WTC11 (cell line): ENCODE measurements around the gene WDR83. TPM values are rescaled to one million over a fixed set of nuclear protein-coding genes. Genes with fewer than 3 reads are reported as not detected.

Source experiments
- ATAC-seq: fragments of 200-7000 bp; cut with Tn5 transposase; 2 replicates; pipeline ENCODE4 v1.10.0; 2021; ENCODE audit warnings: mild to moderate bottlenecking, moderate library complexity
- CTCF ChIA-PET: fragments of 300-600 bp; sonication (Branson Sonifier 250); formaldehyde crosslinking; loops from one replicate; lab custom pipeline; 2021; ENCODE audit warnings: antibody characterized with exemption; lab: Charles Lee
- POLR2A ChIA-PET: fragments of 350-600 bp; sonication (Branson Sonifier 250); formaldehyde crosslinking; loops from one replicate; lab custom pipeline; 2021; ENCODE audit warnings: antibody characterized with exemption; lab: Charles Lee
- DNase-seq: peaks from one replicate; pipeline ENCODE4 v3.0.0; 2021; ENCODE audit warnings: low spot score
- H3K27ac Mint-ChIP-seq: 2 replicates; pipeline ENCODE4 v1.8.0; 2021; ENCODE audit warnings: mixed read lengths
- H3K27me3 Mint-ChIP-seq: 2 replicates; pipeline ENCODE4 v1.8.0; 2021; ENCODE audit warnings: low read depth, mild to moderate bottlenecking, moderate library complexity, mixed read lengths
- H3K36me3 Mint-ChIP-seq: 2 replicates; pipeline ENCODE4 v1.8.0; 2021; ENCODE audit warnings: mixed read lengths
- H3K4me1 Mint-ChIP-seq: 2 replicates; pipeline ENCODE4 v1.8.0; 2022; ENCODE audit warnings: mixed read lengths
- H3K4me3 Mint-ChIP-seq: 2 replicates; pipeline ENCODE4 v1.8.0; 2021; ENCODE audit warnings: mild to moderate bottlenecking, moderate library complexity, mixed read lengths
- H3K9me3 Mint-ChIP-seq: 2 replicates; pipeline ENCODE4 v1.8.0; 2021; ENCODE audit warnings: mixed read lengths
- E2F4 ChIP-seq: sonication (generic); formaldehyde crosslinking; IDR thresholded peaks from 2 replicates; pipeline ENCODE4 v1.8.1; 2022; ENCODE audit warnings: low read depth, mild to moderate bottlenecking, moderate library complexity, missing genetic modification reagents, borderline replicate concordance
- ELF4 ChIP-seq: sonication (generic); formaldehyde crosslinking; IDR thresholded peaks from 2 replicates; pipeline ENCODE4 v1.8.1; 2022; ENCODE audit warnings: low read depth, mild to moderate bottlenecking, moderate library complexity, missing genetic modification reagents
- ESRRA ChIP-seq: sonication (generic); formaldehyde crosslinking; IDR thresholded peaks from 2 replicates; pipeline ENCODE4 v1.8.1; 2022; ENCODE audit warnings: mild to moderate bottlenecking, missing genetic modification reagents, borderline replicate concordance
- ETV6 ChIP-seq: sonication (generic); formaldehyde crosslinking; IDR thresholded peaks from 2 replicates; pipeline ENCODE4 v1.8.1; 2022; ENCODE audit warnings: mild to moderate bottlenecking, missing genetic modification reagents
- FOXP1 ChIP-seq: sonication (generic); formaldehyde crosslinking; IDR thresholded peaks from 2 replicates; pipeline ENCODE4 v1.8.0; 2022; ENCODE audit warnings: missing genetic modification reagents, mild to moderate bottlenecking, moderate library complexity, borderline replicate concordance
- NR2C2 ChIP-seq: sonication (generic); formaldehyde crosslinking; IDR thresholded peaks from 2 replicates; pipeline ENCODE4 v1.8.0; 2022; ENCODE audit warnings: mild to moderate bottlenecking, missing genetic modification reagents
- PRDM15 ChIP-seq: sonication (generic); formaldehyde crosslinking; IDR thresholded peaks from 2 replicates; pipeline ENCODE4 v1.8.0; 2022; ENCODE audit warnings: missing genetic modification reagents
- PRRX2 ChIP-seq: fragments of 250-450 bp; sonication (Bioruptor Pico); IDR thresholded peaks from 2 replicates; pipeline ENCODE4 v1.8.0; 2021; ENCODE audit warnings: mild to moderate bottlenecking
- RORB ChIP-seq: fragments of 250-450 bp; sonication (Bioruptor Pico); IDR thresholded peaks from 2 replicates; pipeline ENCODE4 v1.9.0; 2021; ENCODE audit warnings: mild to moderate bottlenecking
- SP1 ChIP-seq: sonication (generic); formaldehyde crosslinking; conservative IDR thresholded peaks from 2 replicates; pipeline ENCODE4 v1.8.1; 2022; ENCODE audit warnings: missing genetic modification reagents
- TCF7 ChIP-seq: sonication (generic); formaldehyde crosslinking; IDR thresholded peaks from 2 replicates; pipeline ENCODE4 v1.8.0; 2022; ENCODE audit warnings: mild to moderate bottlenecking, low read depth, missing genetic modification reagents, moderate library complexity
- ZBTB21 ChIP-seq: sonication (generic); formaldehyde crosslinking; IDR thresholded peaks from 2 replicates; pipeline ENCODE4 v1.8.1; 2023; ENCODE audit warnings: mild to moderate bottlenecking, missing genetic modification reagents, borderline replicate concordance
- ZNF425 ChIP-seq: fragments of 250-450 bp; sonication (Bioruptor Pico); conservative IDR thresholded peaks from 2 replicates; pipeline ENCODE4 v1.9.0; 2021; ENCODE audit warnings: mild to moderate bottlenecking
- total RNA-seq: library from RNA; stranded (reverse); gene quantifications from 3 replicates; pipeline ENCODE4 v1.2.3, GENCODE V29; 2021
- TF ChIP-seq, protein P1 (sequence below): fragments of 250-450 bp; sonication (Bioruptor Pico); IDR thresholded peaks from 2 replicates; pipeline ENCODE4 v1.8.0; 2021; ENCODE audit warnings: mild to moderate bottlenecking

WDR83 gene
- total RNA-seq, 1 experiment from 2014 or later, result 21.8 TPM

DNA sequence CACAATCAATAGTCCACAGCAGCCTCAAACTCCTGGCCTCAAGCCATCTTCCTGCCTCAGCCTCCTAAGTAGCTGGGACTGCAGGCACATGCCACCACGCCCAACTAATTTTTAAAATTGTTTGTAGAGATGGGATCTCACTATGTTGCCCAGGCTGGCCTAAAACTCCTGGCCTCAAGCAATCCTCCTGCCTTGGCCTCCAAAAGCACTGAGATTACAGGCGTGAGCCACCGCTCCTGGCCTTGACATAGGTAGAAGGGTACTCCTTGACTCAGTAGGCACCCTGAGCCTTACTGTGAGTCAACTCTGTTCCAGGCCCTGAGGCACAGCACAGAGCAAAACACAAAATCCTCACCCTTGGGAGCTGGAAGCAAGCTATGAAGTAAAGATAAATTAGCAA, 49.3 kb downstream of the WDR83 start (continued):
- no peak for TF ChIP-seq ELF4 (CRISPR knock-in tag)

DNA sequence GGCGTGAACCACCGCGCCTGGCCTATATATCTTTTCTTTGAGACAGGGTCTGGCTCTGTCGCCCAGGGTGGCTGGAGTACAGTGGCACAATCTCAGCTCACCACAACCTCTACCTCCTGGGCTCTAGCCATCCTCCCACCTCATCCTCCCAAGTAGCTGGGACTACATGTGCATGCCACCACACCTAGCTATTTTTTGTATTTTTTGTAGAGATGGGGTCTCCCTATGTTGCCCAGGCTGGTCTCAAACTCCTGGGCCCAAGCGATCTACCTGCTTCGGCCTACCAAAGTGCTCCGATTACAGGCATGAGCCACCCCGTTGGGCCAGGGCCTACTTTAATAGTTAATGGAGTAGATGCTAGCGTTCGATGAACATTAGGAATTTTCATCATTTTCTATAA, 53.7 kb downstream of the WDR83 start:
- H3K36me3 Mint-ChIP-seq, result peaks cover 25% of the 10 kb centered on the region
- ChIA-PET POLR2A (no interaction called here), CTCF (interaction anchor here (3.2 kb wide), 1 partner anchor 165 kb away, joined by 12 read pairs; no protein-coding TSS in a partner anchor)

DNA sequence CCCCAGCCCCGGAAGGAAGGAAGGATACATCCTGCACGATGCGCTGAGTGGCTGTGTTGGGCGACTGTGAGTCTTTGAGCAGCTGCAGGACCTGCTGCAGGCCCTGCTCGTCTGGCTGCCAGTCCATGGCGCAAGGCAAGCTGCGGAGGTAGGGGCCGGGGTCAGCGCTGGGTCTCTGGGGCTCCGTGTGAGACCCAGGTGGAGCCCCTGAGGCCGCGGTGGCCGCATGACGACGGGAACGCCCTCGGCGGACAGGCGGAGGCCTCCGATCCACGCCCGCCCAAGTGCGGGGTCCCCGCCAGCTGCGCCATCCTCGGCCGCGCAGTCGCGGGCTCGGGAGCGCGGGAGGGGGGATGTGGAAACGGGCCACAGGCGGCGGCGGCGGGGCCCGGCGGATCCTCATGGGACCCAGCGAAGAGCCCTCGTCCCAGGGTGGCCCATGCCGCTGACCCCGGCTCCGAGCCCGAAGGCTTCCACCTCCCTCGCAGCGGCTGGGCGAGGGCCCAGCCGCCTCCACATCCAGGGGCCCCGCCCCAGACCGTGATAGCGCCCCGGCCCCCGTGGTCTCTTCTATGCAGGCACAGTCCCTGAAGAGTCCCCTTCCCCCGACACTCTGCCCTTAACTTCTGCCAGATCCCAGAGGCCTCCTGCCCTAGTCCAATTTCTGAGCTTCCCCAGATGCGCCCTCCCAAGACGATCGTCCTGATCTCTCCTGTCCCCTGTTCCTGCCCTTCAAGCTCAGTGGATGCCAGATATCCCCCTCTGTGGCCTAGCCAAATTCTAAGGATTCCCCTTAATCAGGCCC, 54.4 kb downstream of the WDR83 start:
- peak; percentile 26 for DNase-seq
- ChIA-PET CTCF (interaction anchor here (0.5 to 4.4 kb wide), 6 partner anchors 37 to 164 kb away, joined by 4 to 35 read pairs (median 8); no protein-coding TSS in a partner anchor), POLR2A (interaction anchor here (0.9 to 5.4 kb wide), 2 partner anchors 15 to 29 kb away, joined by 5 to 44 read pairs; partner anchors contain the start of genes GET3 and TRIR)
- ATAC-seq, result no peak
- Mint-ChIP-seq H3K4me3 (peak overlapping the region; percentile 95), H3K36me3 (peaks cover 21% of the 10 kb centered on the region), H3K27ac (peak overlapping the region; percentile 98), H3K9me3 (no peaks in the 10 kb centered on the region), H3K4me1 (peaks cover 16% of the 10 kb centered on the region), H3K27me3 (no peaks in the 10 kb centered on the region)
- TF ChIP-seq SP1 (CRISPR knock-in tag), result no peak
- TF ChIP-seq ZNF425, result no peak
- TF ChIP-seq, protein P1, sequence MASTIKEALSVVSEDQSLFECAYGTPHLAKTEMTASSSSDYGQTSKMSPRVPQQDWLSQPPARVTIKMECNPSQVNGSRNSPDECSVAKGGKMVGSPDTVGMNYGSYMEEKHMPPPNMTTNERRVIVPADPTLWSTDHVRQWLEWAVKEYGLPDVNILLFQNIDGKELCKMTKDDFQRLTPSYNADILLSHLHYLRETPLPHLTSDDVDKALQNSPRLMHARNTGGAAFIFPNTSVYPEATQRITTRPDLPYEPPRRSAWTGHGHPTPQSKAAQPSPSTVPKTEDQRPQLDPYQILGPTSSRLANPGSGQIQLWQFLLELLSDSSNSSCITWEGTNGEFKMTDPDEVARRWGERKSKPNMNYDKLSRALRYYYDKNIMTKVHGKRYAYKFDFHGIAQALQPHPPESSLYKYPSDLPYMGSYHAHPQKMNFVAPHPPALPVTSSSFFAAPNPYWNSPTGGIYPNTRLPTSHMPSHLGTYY (CRISPR knock-in tag), result no peak
- no peak for TF ChIP-seq E2F4 (CRISPR knock-in tag)
- TF ChIP-seq ZBTB21 (CRISPR knock-in tag), result no peak

More for the DNA sequence above, 53.7 kb downstream of the WDR83 start:
- H3K9me3 Mint-ChIP-seq, result no peaks in the 10 kb centered on the region
- H3K4me3 Mint-ChIP-seq, result peak overlapping the region; percentile 79
- no peak for DNase-seq
- no peaks in the 10 kb centered on the region for H3K27me3 Mint-ChIP-seq
- peak overlapping the region; percentile 48 for H3K27ac Mint-ChIP-seq
- TF ChIP-seq RORB (CRISPR knock-in tag) (no peak), ESRRA (no peak), FOXP1 (CRISPR knock-in tag) (no peak), ZNF425 (no peak), NR2C2 (CRISPR knock-in tag) (no peak), ETV6 (CRISPR knock-in tag) (no peak), PRDM15 (CRISPR knock-in tag) (no peak), PRRX2 (CRISPR knock-in tag) (no peak), TCF7 (CRISPR knock-in tag) (no peak)
- TF ChIP-seq, all 79 proteins: peak for 0
- ATAC-seq, result no peak
- peaks cover 16% of the 10 kb centered on the region for H3K4me1 Mint-ChIP-seq
